Measurements from ENCODE around the gene CSNK2A2.

CSNK2A2 gene

DNA sequence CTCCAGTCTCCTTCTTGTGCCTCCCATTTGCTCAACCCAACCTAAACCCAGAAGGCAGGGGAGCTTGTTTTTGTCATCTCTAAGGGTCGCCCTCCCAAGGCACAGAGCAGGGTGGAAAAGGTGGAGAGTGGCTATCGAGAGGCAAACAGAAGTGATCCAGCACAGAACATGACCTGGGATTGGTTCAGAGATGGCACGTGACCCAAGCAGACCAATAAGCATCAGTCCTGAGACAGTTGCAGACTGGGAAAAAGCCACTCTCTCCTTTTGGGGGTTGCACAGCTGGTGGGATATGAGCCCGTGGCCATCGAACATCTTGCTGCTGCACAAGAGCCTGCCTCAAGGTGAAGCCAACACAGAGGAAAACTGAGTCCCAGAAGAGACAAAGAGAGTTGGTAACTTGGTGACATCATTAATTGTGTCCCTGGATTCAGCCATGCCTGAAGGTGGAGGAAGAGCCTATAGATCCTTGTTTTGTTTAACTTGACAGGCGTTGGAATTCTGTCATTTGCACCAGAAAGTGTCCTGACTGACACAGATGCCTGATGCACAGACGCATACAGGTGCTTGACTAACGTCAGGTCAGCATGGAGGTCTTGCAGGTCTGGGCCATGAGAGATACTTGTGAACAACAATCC is 28.2 kb upstream of the CSNK2A2 start:
- H3K36me3 ChIP-seq (ENCODE audit: insufficient read depth, low read length) = no peaks in the 10 kb centered on the region
- no peaks in the 10 kb centered on the region for H3K9me3 ChIP-seq (ENCODE audit: low read depth, low read length)
- H3K4me3 ChIP-seq = no peak overlapping the region
- TF ChIP-seq EZH2 (IDR thresholded peaks at IDR 0.05) (no peak), FOXP2 (optimal IDR thresholded peaks at IDR 0.05; ENCODE audit: control extremely low read depth, extremely low read length, insufficient read depth) (no peak), POLR2AphosphoS5 (IDR thresholded peaks at IDR 0.05; ENCODE audit: borderline replicate concordance, low read depth, low read length) (no peak)
- no peak overlapping the region for H3K9ac ChIP-seq (ENCODE audit: insufficient read length)
- H3K27ac ChIP-seq = no peak overlapping the region
- DNase-seq (ENCODE audit: low read depth, low spot score) = no peak

DNA sequence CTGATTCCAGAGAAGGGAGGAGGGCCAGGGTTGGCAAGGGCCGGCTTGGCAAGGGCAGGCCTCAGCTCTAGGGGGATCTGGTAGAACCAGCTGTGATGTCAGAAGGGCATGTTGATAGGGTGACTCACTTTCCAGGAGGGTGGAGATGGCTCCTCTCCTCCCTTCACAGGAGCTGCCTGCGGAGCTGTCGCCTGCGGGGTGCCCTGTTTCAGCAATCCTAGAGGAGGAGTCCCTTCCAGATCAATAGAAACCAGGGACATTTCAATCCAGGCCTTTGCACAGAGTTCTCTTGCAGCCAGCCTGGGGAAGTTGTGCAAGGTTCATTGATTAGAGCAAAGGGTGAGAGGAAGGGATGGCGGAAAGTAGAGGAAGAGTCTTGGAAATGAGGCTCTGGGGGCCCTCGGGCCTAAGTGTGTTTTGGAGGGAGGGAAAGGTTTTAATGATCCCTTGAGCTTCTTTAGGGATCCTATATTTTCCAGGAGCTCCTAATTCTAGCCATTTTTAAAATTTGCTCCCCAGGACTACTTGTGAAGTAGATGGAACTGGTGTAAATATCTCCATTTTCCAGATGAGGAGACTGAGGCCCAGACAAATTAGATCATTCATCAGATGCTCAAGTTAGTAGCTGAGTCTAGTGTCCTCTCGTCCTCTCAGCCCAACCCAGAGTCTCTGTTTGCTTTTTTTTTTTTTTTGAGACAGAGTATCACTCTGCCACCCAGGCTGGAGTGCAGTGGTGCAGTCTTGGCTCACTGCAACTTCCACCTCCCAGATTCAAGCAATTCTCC is 24.8 kb upstream of the CSNK2A2 start:
- Histone ChIP-seq H3K9me3 (ENCODE audit: low read depth, low read length) (no peaks in the 10 kb centered on the region), H3K4me3 (no peak overlapping the region), H3K27ac (no peak overlapping the region), H3K9ac (ENCODE audit: insufficient read length) (no peak overlapping the region), H3K36me3 (ENCODE audit: insufficient read depth, low read length) (no peaks in the 10 kb centered on the region)
- TF ChIP-seq POLR2AphosphoS5 (IDR thresholded peaks at IDR 0.05; ENCODE audit: borderline replicate concordance, low read depth, low read length) = no peak
- TF ChIP-seq FOXP2 (optimal IDR thresholded peaks at IDR 0.05; ENCODE audit: control extremely low read depth, extremely low read length, insufficient read depth) = no peak
- TF ChIP-seq EZH2 (IDR thresholded peaks at IDR 0.05) = no peak
- DNase-seq (ENCODE audit: low read depth, low spot score) = no peak

DNA sequence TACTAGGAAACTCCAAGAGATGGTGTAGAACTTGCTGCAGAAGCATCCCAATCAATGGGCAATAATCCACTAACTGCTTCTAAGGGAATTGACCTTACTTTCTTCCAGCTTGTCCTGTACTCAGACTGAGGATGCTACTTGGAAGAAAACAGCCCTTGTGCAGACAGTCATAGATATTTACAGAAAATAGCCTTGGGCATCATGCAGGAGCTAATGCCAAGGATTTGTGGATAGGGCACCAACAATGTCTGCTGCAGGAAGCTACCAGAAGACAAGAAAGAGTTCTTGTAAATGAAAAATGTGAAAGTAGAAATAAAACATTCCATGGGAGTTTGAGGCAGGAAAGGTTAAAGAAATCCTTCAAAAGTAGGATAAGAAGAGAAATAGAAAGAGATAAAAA is 21.5 kb upstream of the CSNK2A2 start:
- H3K4me3 ChIP-seq = no peak overlapping the region

GRCh38 chr16:58218786-58219185 is 20.9 kb upstream of the CSNK2A2 start:
- Histone ChIP-seq H3K9ac (ENCODE audit: insufficient read length) (no peak overlapping the region), H3K36me3 (ENCODE audit: insufficient read depth, low read length) (no peaks in the 10 kb centered on the region), H3K4me3 (no peak overlapping the region), H3K9me3 (ENCODE audit: low read depth, low read length) (no peaks in the 10 kb centered on the region), H3K27ac (no peak overlapping the region)
- TF ChIP-seq FOXP2 (optimal IDR thresholded peaks at IDR 0.05; ENCODE audit: control extremely low read depth, extremely low read length, insufficient read depth) (no peak), EZH2 (IDR thresholded peaks at IDR 0.05) (no peak), POLR2AphosphoS5 (IDR thresholded peaks at IDR 0.05; ENCODE audit: borderline replicate concordance, low read depth, low read length) (no peak)
- DNase-seq (ENCODE audit: low read depth, low spot score) = no peak

More for the DNA sequence above, 21.5 kb upstream of the CSNK2A2 start:
- Histone ChIP-seq H3K9ac (ENCODE audit: insufficient read length) (no peak overlapping the region), H3K9me3 (ENCODE audit: low read depth, low read length) (no peaks in the 10 kb centered on the region), H3K36me3 (ENCODE audit: insufficient read depth, low read length) (no peaks in the 10 kb centered on the region), H3K27ac (no peak overlapping the region)
- DNase-seq (ENCODE audit: low read depth, low spot score) = no peak
- no peak for TF ChIP-seq POLR2AphosphoS5 (IDR thresholded peaks at IDR 0.05; ENCODE audit: borderline replicate concordance, low read depth, low read length)
- no peak for TF ChIP-seq FOXP2 (optimal IDR thresholded peaks at IDR 0.05; ENCODE audit: control extremely low read depth, extremely low read length, insufficient read depth)
- no peak for TF ChIP-seq EZH2 (IDR thresholded peaks at IDR 0.05)

- no peak for DNase-seq (ENCODE audit: low read depth, low spot score)
- no peak for TF ChIP-seq POLR2AphosphoS5 (IDR thresholded peaks at IDR 0.05; ENCODE audit: borderline replicate concordance, low read depth, low read length)
- no peak for TF ChIP-seq FOXP2 (optimal IDR thresholded peaks at IDR 0.05; ENCODE audit: control extremely low read depth, extremely low read length, insufficient read depth)
- TF ChIP-seq EZH2 (IDR thresholded peaks at IDR 0.05) = no peak
- Histone ChIP-seq H3K9ac (ENCODE audit: insufficient read length) (no peak overlapping the region), H3K9me3 (ENCODE audit: low read depth, low read length) (no peaks in the 10 kb centered on the region), H3K36me3 (ENCODE audit: insufficient read depth, low read length) (no peaks in the 10 kb centered on the region), H3K27ac (no peak overlapping the region), H3K4me3 (no peak overlapping the region)
These were observed 19.5 kb upstream of the CSNK2A2 start for GRCh38 chr16:58217311-58217925.

DNA sequence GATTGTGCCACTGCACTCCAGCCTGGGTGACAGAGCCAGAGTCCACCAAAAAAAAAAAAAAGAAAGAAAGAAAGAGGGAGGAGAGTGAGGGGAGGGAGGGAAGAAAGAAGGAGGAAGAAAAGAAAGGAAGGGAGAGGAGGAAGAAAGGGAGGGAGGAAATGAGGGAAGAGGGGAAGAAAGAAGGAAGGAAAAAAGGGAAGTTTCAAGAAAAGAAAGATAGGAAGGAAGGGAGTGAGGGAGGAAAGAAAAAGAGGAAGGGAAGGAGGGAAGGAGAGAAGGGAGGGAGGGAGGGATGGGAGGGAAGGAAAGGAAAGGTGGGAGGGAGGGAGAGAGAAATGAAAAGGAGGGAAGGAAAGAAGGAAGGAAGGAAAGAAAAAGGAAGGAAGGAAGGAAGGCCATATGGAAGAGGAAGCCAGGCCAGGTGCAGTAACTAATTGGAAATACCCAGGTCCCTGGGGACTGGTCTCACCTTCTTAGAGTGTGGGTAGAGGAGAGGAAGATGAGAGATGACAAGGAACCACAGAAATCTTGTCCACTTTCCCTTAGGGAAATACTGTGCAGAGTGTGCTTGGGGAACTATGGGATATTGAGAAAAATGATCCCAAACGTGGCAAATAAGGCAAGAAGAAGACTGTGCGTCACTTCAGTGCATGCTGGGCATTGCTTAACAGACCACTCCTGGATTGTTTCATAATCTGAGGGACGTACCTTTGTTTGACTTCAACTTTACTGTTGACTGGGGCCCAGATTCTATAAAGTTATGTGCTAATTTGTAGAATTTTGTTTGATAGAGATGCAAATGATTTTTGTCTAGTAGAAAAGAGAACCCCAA is 15.1 kb upstream of the CSNK2A2 start:
- Histone ChIP-seq H3K27ac (no peak overlapping the region), H3K36me3 (ENCODE audit: insufficient read depth, low read length) (no peaks in the 10 kb centered on the region), H3K9me3 (ENCODE audit: low read depth, low read length) (no peaks in the 10 kb centered on the region), H3K9ac (ENCODE audit: insufficient read length) (no peak overlapping the region), H3K4me3 (no peak overlapping the region)
- TF ChIP-seq POLR2AphosphoS5 (IDR thresholded peaks at IDR 0.05; ENCODE audit: borderline replicate concordance, low read depth, low read length) = no peak
- TF ChIP-seq FOXP2 (optimal IDR thresholded peaks at IDR 0.05; ENCODE audit: control extremely low read depth, extremely low read length, insufficient read depth) = no peak
- TF ChIP-seq EZH2 (IDR thresholded peaks at IDR 0.05) = no peak
- DNase-seq (ENCODE audit: low read depth, low spot score) = no peak

GRCh38 chr16:58211846-58212245 is 13.9 kb upstream of the CSNK2A2 start:
- DNase-seq (ENCODE audit: low read depth, low spot score) = no peak
- no peak overlapping the region for H3K9ac ChIP-seq (ENCODE audit: insufficient read length)
- H3K4me3 ChIP-seq = no peak overlapping the region
- no peak for TF ChIP-seq EZH2 (IDR thresholded peaks at IDR 0.05)
- TF ChIP-seq POLR2AphosphoS5 (IDR thresholded peaks at IDR 0.05; ENCODE audit: borderline replicate concordance, low read depth, low read length) = no peak
- no peak for TF ChIP-seq FOXP2 (optimal IDR thresholded peaks at IDR 0.05; ENCODE audit: control extremely low read depth, extremely low read length, insufficient read depth)
- H3K36me3 ChIP-seq (ENCODE audit: insufficient read depth, low read length) = no peaks in the 10 kb centered on the region
- no peaks in the 10 kb centered on the region for H3K9me3 ChIP-seq (ENCODE audit: low read depth, low read length)
- no peak overlapping the region for H3K27ac ChIP-seq

- Histone ChIP-seq H3K9ac (ENCODE audit: insufficient read length) (no peak overlapping the region), H3K36me3 (ENCODE audit: insufficient read depth, low read length) (no peaks in the 10 kb centered on the region), H3K9me3 (ENCODE audit: low read depth, low read length) (no peaks in the 10 kb centered on the region), H3K27ac (no peak overlapping the region), H3K4me3 (no peak overlapping the region)
- TF ChIP-seq POLR2AphosphoS5 (IDR thresholded peaks at IDR 0.05; ENCODE audit: borderline replicate concordance, low read depth, low read length) (no peak), FOXP2 (optimal IDR thresholded peaks at IDR 0.05; ENCODE audit: control extremely low read depth, extremely low read length, insufficient read depth) (no peak), EZH2 (IDR thresholded peaks at IDR 0.05) (no peak)
- DNase-seq (ENCODE audit: low read depth, low spot score) = no peak
These were observed 13.3 kb upstream of the CSNK2A2 start for GRCh38 chr16:58211245-58211644.
